ENCODE results near the gene NLGN4X.

Gene NLGN4X

DNA sequence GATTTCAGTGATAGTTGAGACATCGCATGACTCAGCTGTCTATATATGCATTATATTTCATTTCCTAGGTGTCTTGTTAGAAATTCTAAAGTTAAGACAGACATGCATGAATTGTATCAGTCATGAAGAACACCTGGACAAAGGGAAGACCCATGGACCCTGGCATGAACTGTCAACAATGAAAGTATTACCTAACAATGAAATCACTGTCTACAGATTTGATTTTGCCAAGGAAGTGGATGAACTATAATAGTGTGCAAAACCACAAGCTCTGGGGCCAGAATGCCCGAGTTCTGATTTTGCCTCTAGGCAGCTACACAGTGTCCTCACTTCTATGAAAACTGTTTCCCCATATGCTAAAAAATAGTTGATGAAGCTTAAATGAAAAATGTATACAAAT is 386.1 kb downstream of the NLGN4X start:
- no peak for DNase-seq

Data from activated CD4-positive, alpha-beta T cell treated with anti-CD3 and anti-CD28 coated beads, Interleukin-2, amount 50 U/mL, for 16 hours (primary cell).